ENCODE data around the gene BMP6. TPM values are rescaled to one million over a fixed set of nuclear protein-coding genes. Genes with fewer than 3 reads are reported as not detected.

BMP6 gene
- total RNA-seq, 1 donor, result 0.72 TPM

DNA sequence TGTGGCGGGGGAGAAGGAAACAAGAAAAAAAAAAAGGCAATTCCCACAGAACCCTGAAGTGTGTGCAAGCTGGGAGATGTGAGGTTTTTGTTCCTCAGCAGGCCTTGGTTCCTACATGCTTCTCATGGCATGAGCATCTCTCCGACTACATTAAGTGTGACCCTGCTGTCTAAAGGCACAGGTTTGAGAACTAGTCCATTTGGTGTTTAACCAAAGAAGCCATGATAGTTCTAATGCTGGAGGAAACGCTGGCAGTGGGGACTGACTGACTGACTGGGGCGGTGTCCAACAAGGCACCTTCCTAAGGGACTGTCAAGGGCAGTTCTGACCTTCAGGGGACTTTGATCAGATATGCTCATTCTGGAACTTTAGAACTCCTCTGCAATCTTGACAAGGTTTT, 180.8 kb downstream of the BMP6 start:
- H3K9me3 ChIP-seq (ENCODE audit: low read depth, low read length), result no peaks in the 10 kb centered on the region
- H3K4me1 ChIP-seq (ENCODE audit: insufficient read depth, low read length), result peaks cover 14% of the 10 kb centered on the region
- TF ChIP-seq, protein P1, sequence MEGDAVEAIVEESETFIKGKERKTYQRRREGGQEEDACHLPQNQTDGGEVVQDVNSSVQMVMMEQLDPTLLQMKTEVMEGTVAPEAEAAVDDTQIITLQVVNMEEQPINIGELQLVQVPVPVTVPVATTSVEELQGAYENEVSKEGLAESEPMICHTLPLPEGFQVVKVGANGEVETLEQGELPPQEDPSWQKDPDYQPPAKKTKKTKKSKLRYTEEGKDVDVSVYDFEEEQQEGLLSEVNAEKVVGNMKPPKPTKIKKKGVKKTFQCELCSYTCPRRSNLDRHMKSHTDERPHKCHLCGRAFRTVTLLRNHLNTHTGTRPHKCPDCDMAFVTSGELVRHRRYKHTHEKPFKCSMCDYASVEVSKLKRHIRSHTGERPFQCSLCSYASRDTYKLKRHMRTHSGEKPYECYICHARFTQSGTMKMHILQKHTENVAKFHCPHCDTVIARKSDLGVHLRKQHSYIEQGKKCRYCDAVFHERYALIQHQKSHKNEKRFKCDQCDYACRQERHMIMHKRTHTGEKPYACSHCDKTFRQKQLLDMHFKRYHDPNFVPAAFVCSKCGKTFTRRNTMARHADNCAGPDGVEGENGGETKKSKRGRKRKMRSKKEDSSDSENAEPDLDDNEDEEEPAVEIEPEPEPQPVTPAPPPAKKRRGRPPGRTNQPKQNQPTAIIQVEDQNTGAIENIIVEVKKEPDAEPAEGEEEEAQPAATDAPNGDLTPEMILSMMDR (IDR thresholded peaks at IDR 0.05; ENCODE audit: extremely low read depth, low read depth, low read length), result no peak
- no peak overlapping the region for H3K4me3 ChIP-seq (ENCODE audit: insufficient read depth, low read length)
- H3K36me3 ChIP-seq (ENCODE audit: insufficient read depth, low read length), result peaks cover 33% of the 10 kb centered on the region
- H3K79me2 ChIP-seq (ENCODE audit: insufficient read depth, low read length), result peaks cover 79% of the 10 kb centered on the region
- peaks cover 62% of the 10 kb centered on the region for H4K20me1 ChIP-seq (ENCODE audit: insufficient read depth, low read length)
- H3K27me3 ChIP-seq (ENCODE audit: insufficient read depth, low read length), result no peaks in the 10 kb centered on the region
- H2AFZ ChIP-seq (ENCODE audit: low read length), result no peak overlapping the region
- no peak overlapping the region for H3K27ac ChIP-seq (ENCODE audit: low read depth, low read length)
- no peak overlapping the region for H3K4me2 ChIP-seq (ENCODE audit: insufficient read depth, low read length)
- no peak for DNase-seq (ENCODE audit: insufficient read length, low spot score, missing footprints)

DNA sequence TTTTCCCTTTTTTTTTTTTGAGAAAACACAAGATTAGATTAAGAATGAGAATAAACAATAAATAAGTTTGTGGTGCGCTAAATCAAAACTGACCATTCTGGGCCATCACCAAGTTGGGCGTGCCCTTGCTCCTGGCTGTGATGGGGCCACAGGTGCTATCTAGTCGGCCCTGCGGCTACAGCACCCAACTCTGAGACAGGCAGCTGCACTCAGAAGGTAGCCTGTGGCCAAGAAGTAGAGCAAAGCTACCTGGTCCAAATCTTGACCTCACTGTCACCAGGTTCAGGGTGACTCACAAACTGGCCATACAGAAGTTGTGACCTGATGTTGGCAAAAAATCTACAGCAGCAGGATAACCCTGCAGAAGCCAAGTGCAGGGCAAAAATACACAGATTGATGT, 181.3 kb downstream of the BMP6 start:
- Histone ChIP-seq H3K4me1 (ENCODE audit: insufficient read depth, low read length) (peaks cover 14% of the 10 kb centered on the region), H3K27ac (ENCODE audit: low read depth, low read length) (no peak overlapping the region)
- no peak for DNase-seq (ENCODE audit: insufficient read length, low spot score, missing footprints)

DNA sequence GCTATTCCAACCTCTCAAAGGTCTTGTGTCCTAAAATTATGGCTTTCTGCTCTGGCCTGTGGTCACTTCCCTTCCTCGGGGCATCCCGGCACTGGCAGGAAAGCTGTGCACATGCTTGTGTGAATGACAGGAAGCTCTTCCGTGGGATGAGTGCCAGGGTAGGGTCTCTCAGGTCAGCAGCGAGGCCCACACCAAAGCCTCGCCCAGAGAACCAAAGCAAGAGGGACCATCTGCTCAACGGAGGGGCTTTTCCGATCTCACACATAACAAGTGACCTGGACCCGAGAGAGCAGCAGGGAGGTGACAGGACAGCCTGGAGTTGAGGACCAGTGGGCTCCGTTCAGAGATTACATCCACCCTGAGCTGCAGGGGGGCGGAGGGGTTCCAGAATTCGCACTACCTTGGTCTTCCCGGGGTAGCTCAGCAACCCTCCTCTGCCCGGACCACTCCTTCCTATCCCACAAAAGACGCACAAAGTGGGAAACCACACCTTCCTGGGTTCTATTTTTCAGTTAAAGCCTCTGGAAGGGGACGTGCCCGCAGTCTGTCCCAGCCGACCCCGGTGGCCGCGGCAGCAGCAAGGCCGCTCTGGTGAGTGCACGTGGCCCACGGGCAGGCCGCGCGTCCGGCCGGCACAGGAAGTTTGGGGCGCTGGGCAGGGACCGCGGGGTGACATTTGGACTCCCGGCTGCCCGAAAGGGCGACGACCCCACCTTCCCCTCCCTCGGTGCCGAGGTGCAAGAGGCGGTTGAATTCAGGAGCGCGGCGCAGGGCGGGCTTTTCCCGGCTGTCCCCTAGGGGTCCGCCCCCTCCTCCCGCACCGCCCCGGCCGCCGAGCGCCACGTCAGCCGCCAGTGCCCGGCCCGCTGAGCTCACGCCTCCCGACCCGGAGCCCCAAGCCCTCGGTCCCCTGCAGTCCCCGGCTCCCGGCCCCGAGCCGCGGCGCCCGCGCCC, 183.7 kb downstream of the BMP6 start:
- Histone ChIP-seq H3K79me2 (ENCODE audit: insufficient read depth, low read length) (peaks cover 53% of the 10 kb centered on the region), H3K9me3 (ENCODE audit: low read depth, low read length) (no peaks in the 10 kb centered on the region), H4K20me1 (ENCODE audit: insufficient read depth, low read length) (peaks cover 46% of the 10 kb centered on the region), H3K27ac (ENCODE audit: low read depth, low read length) (peak overlapping the region; percentile 73), H3K4me1 (ENCODE audit: insufficient read depth, low read length) (peaks cover 14% of the 10 kb centered on the region), H3K36me3 (ENCODE audit: insufficient read depth, low read length) (peaks cover 4% of the 10 kb centered on the region), H3K27me3 (ENCODE audit: insufficient read depth, low read length) (no peaks in the 10 kb centered on the region), H3K4me2 (ENCODE audit: insufficient read depth, low read length) (peak overlapping the region; percentile 97), H3K4me3 (ENCODE audit: insufficient read depth, low read length) (peak overlapping the region; percentile 89), H2AFZ (ENCODE audit: low read length) (peak overlapping the region; percentile 61)
- DNase-seq (ENCODE audit: insufficient read length, low spot score, missing footprints), result peak; percentile 98
- TF ChIP-seq, protein P1 (IDR thresholded peaks at IDR 0.05; ENCODE audit: extremely low read depth, low read depth, low read length), result no peak

More for the DNA sequence above, 181.3 kb downstream of the BMP6 start:
- no peak overlapping the region for H3K4me3 ChIP-seq (ENCODE audit: insufficient read depth, low read length)
- H4K20me1 ChIP-seq (ENCODE audit: insufficient read depth, low read length), result peaks cover 58% of the 10 kb centered on the region
- no peaks in the 10 kb centered on the region for H3K9me3 ChIP-seq (ENCODE audit: low read depth, low read length)
- H3K27me3 ChIP-seq (ENCODE audit: insufficient read depth, low read length), result no peaks in the 10 kb centered on the region
- H2AFZ ChIP-seq (ENCODE audit: low read length), result no peak overlapping the region
- peaks cover 28% of the 10 kb centered on the region for H3K36me3 ChIP-seq (ENCODE audit: insufficient read depth, low read length)
- peaks cover 75% of the 10 kb centered on the region for H3K79me2 ChIP-seq (ENCODE audit: insufficient read depth, low read length)
- TF ChIP-seq, protein P1 (IDR thresholded peaks at IDR 0.05; ENCODE audit: extremely low read depth, low read depth, low read length), result no peak
- H3K4me2 ChIP-seq (ENCODE audit: insufficient read depth, low read length), result no peak overlapping the region

DNA sequence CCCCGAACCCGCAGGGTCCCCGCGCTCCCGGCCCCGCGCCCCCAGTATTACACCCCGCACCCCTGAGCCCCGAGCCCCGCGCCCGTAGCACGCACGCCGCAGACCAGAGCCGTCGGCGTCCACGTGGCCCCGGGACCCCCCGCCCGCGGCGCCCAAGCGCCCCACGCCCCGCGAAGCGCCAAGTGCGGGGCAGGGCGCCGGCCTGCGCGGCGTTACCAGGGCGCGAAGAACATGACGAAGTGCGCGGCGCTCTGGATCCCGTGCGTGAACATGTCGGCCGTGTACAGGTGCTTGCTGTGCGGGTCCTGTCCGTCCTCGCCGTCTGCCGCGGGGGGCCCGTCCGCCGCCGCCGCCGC, 184.4 kb downstream of the BMP6 start:
- Histone ChIP-seq H2AFZ (ENCODE audit: low read length) (no peak overlapping the region), H3K27me3 (ENCODE audit: insufficient read depth, low read length) (no peaks in the 10 kb centered on the region), H3K79me2 (ENCODE audit: insufficient read depth, low read length) (peaks cover 46% of the 10 kb centered on the region), H3K27ac (ENCODE audit: low read depth, low read length) (no peak overlapping the region), H3K36me3 (ENCODE audit: insufficient read depth, low read length) (peaks cover 2% of the 10 kb centered on the region), H4K20me1 (ENCODE audit: insufficient read depth, low read length) (peaks cover 39% of the 10 kb centered on the region), H3K9me3 (ENCODE audit: low read depth, low read length) (no peaks in the 10 kb centered on the region), H3K4me1 (ENCODE audit: insufficient read depth, low read length) (peaks cover 17% of the 10 kb centered on the region), H3K4me2 (ENCODE audit: insufficient read depth, low read length) (no peak overlapping the region), H3K4me3 (ENCODE audit: insufficient read depth, low read length) (peak overlapping the region; percentile 89)
- TF ChIP-seq, protein P1 (IDR thresholded peaks at IDR 0.05; ENCODE audit: extremely low read depth, low read depth, low read length), result no peak
- peak; percentile 93 for DNase-seq (ENCODE audit: insufficient read length, low spot score, missing footprints)

Measured in osteoblast (primary cell).